ENCODE measurements around the gene MFAP3L.

- no peak for TF ChIP-seq CTCF (conservative IDR thresholded peaks at IDR 0.05)
- no peak for TF ChIP-seq EZH2 (IDR thresholded peaks at IDR 0.05; ENCODE audit: low read depth)
Observed at GRCh38 chr4:170035845-170036244, 9.7 kb upstream of the MFAP3L start.
